H9 (cell line): ENCODE measurements around the gene NT5C2. TPM values are rescaled to one million over a fixed set of nuclear protein-coding genes. Genes with fewer than 3 reads are reported as not detected.

Experiments used
- DNase-seq: peaks from one replicate; pipeline ENCODE4 v3.0.0-alpha.2; 2017
- H2AFZ ChIP-seq: one replicate; pipeline ENCODE4 v1.6.1; 2013; ENCODE audit warnings: mild to moderate bottlenecking, low read length, control low read depth, moderate library complexity
- H2AK5ac ChIP-seq: 2 replicates; pipeline ENCODE4 v1.6.1; 2013; ENCODE audit warnings: low read length, control low read depth, mixed read lengths; ENCODE audit not compliant: insufficient read length
- H2BK120ac ChIP-seq: one replicate; pipeline ENCODE4 v1.6.1; 2013; ENCODE audit warnings: low read depth, mild to moderate bottlenecking, low read length, control low read depth, inconsistent platforms; ENCODE audit not compliant: poor library complexity, severe bottlenecking
- H2BK12ac ChIP-seq: 2 replicates; pipeline ENCODE4 v1.6.1; 2013; ENCODE audit warnings: low read length, control low read depth, mixed read lengths, low read depth; ENCODE audit not compliant: insufficient read length
- H2BK15ac ChIP-seq: 2 replicates; pipeline ENCODE4 v1.6.1; 2013; ENCODE audit warnings: low read depth, low read length, control low read depth
- H2BK20ac ChIP-seq: one replicate; pipeline ENCODE4 v1.6.1; 2013; ENCODE audit warnings: low read depth, mild to moderate bottlenecking, low read length, control low read depth, inconsistent platforms; ENCODE audit not compliant: poor library complexity, severe bottlenecking
- H2BK5ac ChIP-seq: 2 replicates; pipeline ENCODE4 v1.6.1; 2013; ENCODE audit warnings: low read length, control low read depth, mixed read lengths; ENCODE audit not compliant: insufficient read length
- H3K14ac ChIP-seq: 2 replicates; pipeline ENCODE4 v1.6.1; 2013; ENCODE audit warnings: low read length, control low read depth; ENCODE audit not compliant: insufficient read depth
- H3K18ac ChIP-seq: 2 replicates; pipeline ENCODE4 v1.6.1; 2013; ENCODE audit warnings: low read depth, mild to moderate bottlenecking, mixed read lengths, low read length, control low read depth; ENCODE audit not compliant: insufficient read length
- H3K23ac ChIP-seq: 2 replicates; pipeline ENCODE4 v1.6.1; 2013; ENCODE audit warnings: low read length, control low read depth, mixed read lengths, low read depth; ENCODE audit not compliant: insufficient read length
- H3K23me2 ChIP-seq: 2 replicates; pipeline ENCODE4 v1.6.1; 2013; ENCODE audit warnings: low read depth, mild to moderate bottlenecking, mixed read lengths, low read length, control low read depth; ENCODE audit not compliant: insufficient read length, poor library complexity, severe bottlenecking
- H3K27ac ChIP-seq: 2 replicates; pipeline ENCODE4 v1.5.1; 2013; ENCODE audit warnings: low read length, control low read depth, mixed read lengths, low read depth; ENCODE audit not compliant: insufficient read length
- H3K27me3 ChIP-seq: 2 replicates; pipeline ENCODE4 v1.6.1; 2013; ENCODE audit warnings: low read length, control low read depth, inconsistent platforms; ENCODE audit not compliant: insufficient read depth
- H3K4ac ChIP-seq: 2 replicates; pipeline ENCODE4 v1.6.1; 2013; ENCODE audit warnings: low read depth, mild to moderate bottlenecking, control low read depth, inconsistent platforms, low read length, moderate library complexity
- H3K4me1 ChIP-seq: 2 replicates; pipeline ENCODE4 v1.6.1; 2013; ENCODE audit warnings: low read length, control low read depth, inconsistent platforms; ENCODE audit not compliant: insufficient read depth
- H3K4me2 ChIP-seq: 2 replicates; pipeline ENCODE4 v1.6.1; 2013; ENCODE audit warnings: low read length, control low read depth, mixed read lengths; ENCODE audit not compliant: insufficient read length, insufficient read depth
- H3K56ac ChIP-seq: 2 replicates; pipeline ENCODE4 v1.6.1; 2013; ENCODE audit warnings: low read depth, mild to moderate bottlenecking, mixed read lengths, low read length, control low read depth; ENCODE audit not compliant: insufficient read length
- H3K79me1 ChIP-seq: 2 replicates; pipeline ENCODE4 v1.6.1; 2013; ENCODE audit warnings: low read depth, mild to moderate bottlenecking, moderate library complexity, low read length, control low read depth, inconsistent platforms; ENCODE audit not compliant: insufficient read depth, poor library complexity, severe bottlenecking
- H3K79me2 ChIP-seq: 2 replicates; pipeline ENCODE4 v1.6.1; 2013; ENCODE audit warnings: low read length, control low read depth, inconsistent platforms; ENCODE audit not compliant: insufficient read depth
- H3K9ac ChIP-seq: 2 replicates; pipeline ENCODE4 v1.6.1; 2013; ENCODE audit warnings: low read length, control low read depth, mixed read lengths; ENCODE audit not compliant: insufficient read length; ENCODE audit errors: extremely low read depth
- H3K9me3 ChIP-seq: one replicate; pipeline ENCODE4 v1.6.1; 2013; ENCODE audit warnings: low read depth, low read length, inconsistent platforms; ENCODE audit not compliant: control insufficient read depth
- H3T11ph ChIP-seq: one replicate; pipeline ENCODE4 v1.6.1; 2013; ENCODE audit warnings: mild to moderate bottlenecking, low read length, control low read depth, inconsistent platforms
- H4K20me1 ChIP-seq: one replicate; pipeline ENCODE4 v1.6.1; 2013; ENCODE audit not compliant: control insufficient read depth, insufficient read length, insufficient read depth
- H4K5ac ChIP-seq: 2 replicates; pipeline ENCODE4 v1.6.1; 2013; ENCODE audit warnings: low read depth, mild to moderate bottlenecking, mixed read lengths, low read length, control low read depth; ENCODE audit not compliant: insufficient read length
- H4K8ac ChIP-seq: replicated peaks from 2 replicates; pipeline ENCODE4 v1.6.1; 2013; ENCODE audit warnings: low read length, control low read depth, mixed read lengths, low read depth; ENCODE audit not compliant: insufficient read length
- H4K91ac ChIP-seq: 2 replicates; pipeline ENCODE4 v1.6.1; 2013; ENCODE audit warnings: low read depth, mild to moderate bottlenecking, moderate library complexity, mixed read lengths, low read length, control low read depth; ENCODE audit not compliant: insufficient read length
- H3K27ac Mint-ChIP-seq, 3 experiments: 2 replicates in 2 of 3; 3 replicates in 1 of 3; pipeline ENCODE4 v1.8.0; 2020 to 2021; ENCODE audit warnings: mixed read lengths in 3 of 3, mild to moderate bottlenecking in 1 of 3, moderate library complexity in 1 of 3
- H3K27me3 Mint-ChIP-seq: 2 replicates; pipeline ENCODE4 v1.8.0; 2021; ENCODE audit warnings: low read depth, mild to moderate bottlenecking, moderate library complexity, mixed read lengths
- H3K36me3 Mint-ChIP-seq, 3 experiments: 2 replicates in 2 of 3; 3 replicates in 1 of 3; pipeline ENCODE4 v1.8.0; 2020 to 2021; ENCODE audit warnings: low read depth in 3 of 3, mixed read lengths in 3 of 3; ENCODE audit not compliant: insufficient read depth in 1 of 3
- H3K4me1 Mint-ChIP-seq, 2 experiments: 2 replicates each; pipeline ENCODE4 v1.8.0; 2020; ENCODE audit warnings: mixed read lengths in 2 of 2
- H3K4me3 Mint-ChIP-seq, 2 experiments: 2 replicates in 1 of 2; 3 replicates in 1 of 2; pipeline ENCODE4 v1.8.0; 2020 to 2021; ENCODE audit warnings: mild to moderate bottlenecking in 2 of 2, mixed read lengths in 2 of 2, moderate library complexity in 1 of 2
- H3K9me3 Mint-ChIP-seq, 2 experiments: 2 replicates in 1 of 2; 3 replicates in 1 of 2; pipeline ENCODE4 v1.8.0; 2020; ENCODE audit warnings: mild to moderate bottlenecking in 2 of 2, mixed read lengths in 2 of 2, moderate library complexity in 1 of 2
- CTCF ChIP-seq: fragments of 200-600 bp; sonication (generic); conservative IDR thresholded peaks from 3 replicates; pipeline ENCODE4 v1.8.0; 2021; ENCODE audit warnings: antibody characterized with exemption, mild to moderate bottlenecking
- WGBS: extraction: QIAGEN DNeasy Blood & Tissue Kit; methylation state at CpG from one replicate; pipeline ENCODE4 v1.1.7; 2013; ENCODE audit warnings: missing lambda C conversion rate, low lambda C conversion rate, mixed read lengths; ENCODE audit not compliant: insufficient read length; ENCODE audit errors: extremely low coverage; 5-methylcytosine and 5-hydroxymethylcytosine counted together
- long read RNA-seq: library from polyadenylated mRNA; unstranded; transcript quantifications from one replicate; pipeline ENCODE4 v2.0.0, GENCODE V29; 2020
- total RNA-seq: library from RNA; stranded (reverse); gene quantifications from 2 replicates; pipeline ENCODE4 v1.2.1, GENCODE V29; 2021

NT5C2 gene
- 64.4 and 69.6 TPM in 2 replicates for total RNA-seq
- long read RNA-seq, transcript NT5C2-201 (18 exons, 3,435 nt) = major isoform, 23 of 156 reads
- long read RNA-seq, transcript NT5C2-203 (17 exons, 3,365 nt) = minor isoform, 20 of 156 reads
- long read RNA-seq, partial matches to known transcripts = 27 of 156 reads
- long read RNA-seq, other reads (novel, unspliced or antisense) = 86 of 156 reads

DNA sequence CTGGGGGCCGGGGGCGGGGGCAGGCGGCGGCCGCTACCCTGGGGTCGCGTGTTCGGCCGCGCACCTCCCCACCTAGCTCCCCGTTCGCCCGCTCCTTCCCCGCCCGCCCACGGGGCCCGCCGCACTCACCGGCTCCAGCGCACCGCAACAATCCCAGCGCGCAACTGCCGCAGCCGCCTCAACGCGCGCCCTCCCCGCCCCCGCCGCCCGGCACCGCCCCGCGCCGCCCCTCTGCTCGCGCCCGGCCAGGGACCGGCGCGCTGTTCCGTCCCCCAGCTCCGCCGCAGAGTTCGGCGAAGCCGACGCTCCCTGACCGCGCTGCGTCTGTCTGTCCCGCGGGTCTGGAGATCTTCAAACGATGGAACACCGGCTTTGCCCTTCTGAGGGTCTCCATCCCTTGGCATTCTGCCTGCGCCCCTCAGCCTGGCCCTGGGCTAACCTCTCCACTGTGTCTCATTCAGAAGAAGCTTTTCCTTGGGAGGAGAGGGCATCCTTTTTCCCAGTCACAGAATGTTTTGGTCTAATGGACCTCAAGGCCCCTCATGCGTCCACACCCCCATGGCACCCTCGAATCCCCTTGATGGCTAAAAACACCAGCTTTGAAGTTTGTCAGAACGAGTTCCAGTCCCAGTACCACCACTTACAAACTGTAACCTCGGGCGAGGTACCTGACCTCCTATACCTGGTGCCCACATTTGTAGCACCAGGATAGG is at the start of gene NT5C2:
Gene NT5C2, minus strand, starts transcription at position 166 of the 713 bp plus-strand sequence. CDS start 18,314 bp downstream, outside the sequence.
- Histone ChIP-seq H4K8ac (no peak within 1 kb of the TSS), H3K18ac (peak within 1 kb of the TSS; percentile 32), H4K5ac (no peak within 1 kb of the TSS), H2BK15ac (no peak within 1 kb of the TSS), H3K79me1 (peaks cover 10% of the 10 kb centered on the region), H2BK12ac (no peak within 1 kb of the TSS), H2BK20ac (no peak within 1 kb of the TSS), H3K4me1 (peaks cover 6% of the 10 kb centered on the region; the same call in 1 of the 2 replicates), H3K23me2 (peaks cover 9% of the 10 kb centered on the region), H3K23ac (no peak within 1 kb of the TSS), H3K79me2 (peaks cover 26% of the 10 kb centered on the region; the same call in 1 of the 2 replicates), H3K9ac (peak within 1 kb of the TSS; percentile 86), H2BK5ac (peak within 1 kb of the TSS; percentile 32), H2AFZ (peak within 1 kb of the TSS; percentile 34), H3T11ph (no peak within 1 kb of the TSS), H3K9me3 (no peaks in the 10 kb centered on the region), H3K27me3 (no peaks in the 10 kb centered on the region), H4K20me1 (no peaks in the 10 kb centered on the region), H3K4ac (peak within 1 kb of the TSS; percentile 62; the same call in 1 of the 2 replicates), H2BK120ac (peak within 1 kb of the TSS; percentile 51), H2AK5ac (no peak within 1 kb of the TSS), H3K27ac (no peak within 1 kb of the TSS), H4K91ac (no peak within 1 kb of the TSS), H3K14ac (peak within 1 kb of the TSS; percentile 98), H3K56ac (no peak within 1 kb of the TSS), H3K4me2 (peak within 1 kb of the TSS; percentile 92)
- H3K36me3 Mint-ChIP-seq = no peaks in the 10 kb centered on the region; a peak in 2 of 7 replicates
- H3K4me1 Mint-ChIP-seq = peaks cover 38 to 44% of the 10 kb centered on the region in 2 experiments
- peak; percentile 77 for DNase-seq
- H3K27me3 Mint-ChIP-seq = peaks cover 12% of the 10 kb centered on the region
- no peak for TF ChIP-seq CTCF
- peak within 1 kb of the TSS; percentile 96 to 98 for H3K4me3 Mint-ChIP-seq
- no CpG with 5 or more reads among the region's 62 CpGs for WGBS
- H3K27ac Mint-ChIP-seq = peak within 1 kb of the TSS; percentile 96 to 99 (median 96)
- no peaks in the 10 kb centered on the region; a peak in 1 of 5 replicates for H3K9me3 Mint-ChIP-seq
